Measurements from ENCODE around the gene TAMM41.
"Not testable (repeated sequence)": the region's sequence is repeated elsewhere in the genome, so short reads cannot be mapped to it uniquely, and the experiment has no call there.

TAMM41 gene

GRCh38 chr3:11759996-11760395, 86.7 kb downstream of the TAMM41 start:
- no peak for DNase-seq

- no peak for DNase-seq
These were observed 88.8 kb downstream of the TAMM41 start for GRCh38 chr3:11757929-11758328.

- no peak for DNase-seq
These were observed 89.2 kb downstream of the TAMM41 start for GRCh38 chr3:11757441-11757875.

GRCh38 chr3:11755276-11755675, 91.4 kb downstream of the TAMM41 start:
- no peak for DNase-seq

- not testable (repeated sequence) for DNase-seq
These were observed 94.4 kb downstream of the TAMM41 start for GRCh38 chr3:11752254-11752653.

- DNase-seq = not testable (repeated sequence)
These were observed 98.4 kb downstream of the TAMM41 start for GRCh38 chr3:11748306-11748705.

All from stimulated activated naive CD4-positive, alpha-beta T cell (primary cell).